IPS DF 6.9 (cell line): Measurements from ENCODE around the gene LONRF3.

Experiments used
- DNase-seq: peaks from one replicate; pipeline ENCODE4 v3.0.0-alpha.2; 2013; ENCODE audit warnings: low read depth, low spot score
- H3K27ac ChIP-seq: one replicate; pipeline ENCODE4 v1.5.1; 2013; ENCODE audit warnings: low read length, control low read depth
- H3K27me3 ChIP-seq: 2 replicates; pipeline ENCODE4 v1.6.1; 2013; ENCODE audit warnings: mild to moderate bottlenecking, low read length; ENCODE audit not compliant: control insufficient read depth, insufficient read depth
- H3K36me3 ChIP-seq: 2 replicates; pipeline ENCODE4 v1.6.1; 2013; ENCODE audit warnings: low read length; ENCODE audit not compliant: control insufficient read depth, insufficient read depth
- H3K4me1 ChIP-seq: 2 replicates; pipeline ENCODE4 v1.6.1; 2013; ENCODE audit warnings: low read length; ENCODE audit not compliant: control insufficient read depth, insufficient read depth
- H3K4me3 ChIP-seq: 2 replicates; pipeline ENCODE4 v1.5.1; 2013; ENCODE audit warnings: mild to moderate bottlenecking, low read length
- H3K9me3 ChIP-seq: 2 replicates; pipeline ENCODE4 v1.6.1; 2013; ENCODE audit warnings: low read length, inconsistent platforms; ENCODE audit not compliant: control insufficient read depth, insufficient read depth
- WGBS: extraction: QIAGEN DNeasy Blood & Tissue Kit; methylation state at CpG from one replicate; pipeline ENCODE4 v1.1.7; 2013; ENCODE audit warnings: mixed read lengths, missing lambda C conversion rate; ENCODE audit not compliant: insufficient read length, insufficient coverage; 5-methylcytosine and 5-hydroxymethylcytosine counted together

Gene LONRF3

GRCh38 chrX:118974088-118974907 is at the start of gene LONRF3:
Gene LONRF3 (plus strand): TSS chrX:118974618. CDS start chrX:118974781, 163 bp downstream.
- H3K27me3 ChIP-seq = peaks cover 69% of the 10 kb centered on the region
- H3K36me3 ChIP-seq = no peaks in the 10 kb centered on the region
- H3K4me1 ChIP-seq = 0 out of 2 replicates have a peak, but pooled peaks cover 1% of the 10 kb centered on the region
- no peak for DNase-seq
- H3K4me3 ChIP-seq = peak within 1 kb of the TSS; percentile 9; the same call in 1 of the 2 replicates
- H3K27ac ChIP-seq = no peak within 1 kb of the TSS
- H3K9me3 ChIP-seq = no peaks in the 10 kb centered on the region
- no CpG with 5 or more reads among the region's 45 CpGs for WGBS

- H3K9me3 ChIP-seq = no peaks in the 10 kb centered on the region
- no CpG with 5 or more reads among the region's 2 CpGs for WGBS
- no peak for DNase-seq
Measured at GRCh38 chrX:118928151-118928550, 46.3 kb upstream of the LONRF3 start.

GRCh38 chrX:118935352-118935751 is 39.1 kb upstream of the LONRF3 start:
- no peak overlapping the region for H3K27ac ChIP-seq
- H3K9me3 ChIP-seq = no peaks in the 10 kb centered on the region
- no peak for DNase-seq
- WGBS = no CpG with 5 or more reads among the region's 1 CpG
- H3K27me3 ChIP-seq = no peaks in the 10 kb centered on the region
- H3K4me3 ChIP-seq = no peak overlapping the region
- no peaks in the 10 kb centered on the region for H3K36me3 ChIP-seq
- H3K4me1 ChIP-seq = no peaks in the 10 kb centered on the region

More at GRCh38 chrX:118928151-118928550, 46.3 kb upstream of the LONRF3 start:
- no peaks in the 10 kb centered on the region for H3K36me3 ChIP-seq
- no peaks in the 10 kb centered on the region for H3K27me3 ChIP-seq
- no peak overlapping the region for H3K4me3 ChIP-seq
- H3K4me1 ChIP-seq = no peaks in the 10 kb centered on the region
- no peak overlapping the region for H3K27ac ChIP-seq

GRCh38 chrX:118941147-118941546 is 33.3 kb upstream of the LONRF3 start:
- DNase-seq = no peak
- Histone ChIP-seq H3K4me3 (no peak overlapping the region), H3K36me3 (no peaks in the 10 kb centered on the region), H3K27ac (no peak overlapping the region), H3K4me1 (no peaks in the 10 kb centered on the region), H3K27me3 (no peaks in the 10 kb centered on the region), H3K9me3 (no peaks in the 10 kb centered on the region)
- WGBS = no CpG with 5 or more reads among the region's 2 CpGs

GRCh38 chrX:118943102-118943501 is 31.3 kb upstream of the LONRF3 start:
- H3K36me3 ChIP-seq = no peaks in the 10 kb centered on the region
- no peak overlapping the region for H3K27ac ChIP-seq
- H3K4me1 ChIP-seq = no peaks in the 10 kb centered on the region
- H3K9me3 ChIP-seq = no peaks in the 10 kb centered on the region
- no peak overlapping the region for H3K4me3 ChIP-seq
- no CpG with 5 or more reads among the region's 2 CpGs for WGBS
- H3K27me3 ChIP-seq = no peaks in the 10 kb centered on the region
- no peak for DNase-seq

GRCh38 chrX:118945921-118946320 is 28.5 kb upstream of the LONRF3 start:
- no CpG with 5 or more reads among the region's 2 CpGs for WGBS
- Histone ChIP-seq H3K9me3 (no peaks in the 10 kb centered on the region), H3K4me3 (no peak overlapping the region), H3K36me3 (no peaks in the 10 kb centered on the region), H3K4me1 (no peaks in the 10 kb centered on the region), H3K27ac (no peak overlapping the region), H3K27me3 (no peaks in the 10 kb centered on the region)
- no peak for DNase-seq

- no peak for DNase-seq
- Histone ChIP-seq H3K4me1 (no peaks in the 10 kb centered on the region), H3K27ac (no peak overlapping the region), H3K36me3 (no peaks in the 10 kb centered on the region), H3K27me3 (no peaks in the 10 kb centered on the region), H3K4me3 (no peak overlapping the region), H3K9me3 (no peaks in the 10 kb centered on the region)
- WGBS = no CpG with 5 or more reads among the region's 1 CpG
Measured at GRCh38 chrX:118948270-118948669, 26.1 kb upstream of the LONRF3 start.

GRCh38 chrX:118961866-118962560 is 12.4 kb upstream of the LONRF3 start:
- H3K27ac ChIP-seq = no peak overlapping the region
- no peaks in the 10 kb centered on the region; the same call in 1 of the 2 replicates for H3K27me3 ChIP-seq
- WGBS = no CpG with 5 or more reads among the region's 4 CpGs
- no peak for DNase-seq
- H3K4me1 ChIP-seq = no peaks in the 10 kb centered on the region
- no peaks in the 10 kb centered on the region for H3K36me3 ChIP-seq
- no peak overlapping the region for H3K4me3 ChIP-seq
- H3K9me3 ChIP-seq = no peaks in the 10 kb centered on the region

GRCh38 chrX:118963159-118963558 is 11.3 kb upstream of the LONRF3 start:
- DNase-seq = no peak
- peaks cover 4% of the 10 kb centered on the region; the same call in 1 of the 2 replicates for H3K27me3 ChIP-seq
- no CpG with 5 or more reads among the region's 2 CpGs for WGBS
- no peaks in the 10 kb centered on the region for H3K4me1 ChIP-seq
- no peaks in the 10 kb centered on the region for H3K36me3 ChIP-seq
- no peak overlapping the region for H3K27ac ChIP-seq
- H3K4me3 ChIP-seq = no peak overlapping the region
- no peaks in the 10 kb centered on the region for H3K9me3 ChIP-seq

GRCh38 chrX:118964252-118964651 is 10.2 kb upstream of the LONRF3 start:
- no peaks in the 10 kb centered on the region for H3K36me3 ChIP-seq
- H3K27ac ChIP-seq = no peak overlapping the region
- H3K4me3 ChIP-seq = no peak overlapping the region
- WGBS = no CpG with 5 or more reads among the region's 2 CpGs
- no peak for DNase-seq
- no peaks in the 10 kb centered on the region for H3K4me1 ChIP-seq
- peaks cover 11% of the 10 kb centered on the region; the same call in 1 of the 2 replicates for H3K27me3 ChIP-seq
- no peaks in the 10 kb centered on the region for H3K9me3 ChIP-seq
